HG03469 (cell line): ENCODE measurements around the gene DAZAP2.
"Not testable (repeated sequence)": the region's sequence is repeated elsewhere in the genome, so short reads cannot be mapped to it uniquely, and the experiment has no call there.

Experiments
- ATAC-seq: cut with Tn5 transposase; IDR thresholded peaks from one replicate; pipeline ENCODE4 v1.9.1; 2021; ENCODE audit warnings: mild to moderate bottlenecking, moderate library complexity, moderate number of reproducible peaks; ENCODE audit not compliant: unreplicated experiment

The DAZAP2 gene

GRCh38 chr12:51246254-51246853 is 7.7 kb downstream of the DAZAP2 start:
- no peak for ATAC-seq

- no peak for ATAC-seq
These were observed 9.0 kb downstream of the DAZAP2 start for GRCh38 chr12:51247523-51248206.

GRCh38 chr12:51253276-51253675 is 14.7 kb downstream of the DAZAP2 start:
- ATAC-seq: no peak

GRCh38 chr12:51254536-51254935 is 15.9 kb downstream of the DAZAP2 start:
- ATAC-seq: no peak

GRCh38 chr12:51259600-51259999 is 21.0 kb downstream of the DAZAP2 start:
- not testable (repeated sequence) for ATAC-seq

GRCh38 chr12:51262758-51263177 is 24.1 kb downstream of the DAZAP2 start:
- no peak for ATAC-seq

- ATAC-seq: no peak
These were observed 24.7 kb downstream of the DAZAP2 start for GRCh38 chr12:51263341-51263740.

- no peak for ATAC-seq
These were observed 25.7 kb downstream of the DAZAP2 start for GRCh38 chr12:51264297-51264696.

- no peak for ATAC-seq
These were observed 26.4 kb downstream of the DAZAP2 start for GRCh38 chr12:51265024-51265423.

- peak; percentile 21 for ATAC-seq
These were observed 30.8 kb downstream of the DAZAP2 start for GRCh38 chr12:51269174-51270066.

- peak; percentile 35 for ATAC-seq
These were observed 31.7 kb downstream of the DAZAP2 start, which contains the start of gene SMAGP for GRCh38 chr12:51270067-51270950. Gene SMAGP, minus strand, starts transcription at chr12:51270415. Its CDS starts 1,137 bp downstream, at chr12:51269278.

GRCh38 chr12:51270951-51271518 is 32.4 kb downstream of the DAZAP2 start:
- ATAC-seq: no peak

- ATAC-seq: not testable (repeated sequence)
These were observed 34.2 kb downstream of the DAZAP2 start for GRCh38 chr12:51272810-51273209.

GRCh38 chr12:51275088-51275487 is 36.5 kb downstream of the DAZAP2 start:
- ATAC-seq: no peak

- no peak for ATAC-seq
These were observed 42.7 kb downstream of the DAZAP2 start for GRCh38 chr12:51281202-51281924.

- no peak for ATAC-seq
These were observed 47.2 kb downstream of the DAZAP2 start for GRCh38 chr12:51285843-51286242.

- not testable (repeated sequence) for ATAC-seq
These were observed 53.2 kb downstream of the DAZAP2 start for GRCh38 chr12:51291603-51292513.
